Naive thymus-derived CD4-positive, alpha-beta T cell (primary cell): ENCODE results near the gene YWHAQ. TPM values are rescaled to one million over a fixed set of nuclear protein-coding genes. Genes with fewer than 3 reads are reported as not detected.
A peak's percentile ranks its signal among the peaks of the same experiment; 100 is the strongest.

Source experiments
- ATAC-seq: fragments of 150-1000 bp; cut with Tn5 transposase; 2 replicates; pipeline ENCODE4 v1.10.0; 2021; ENCODE audit warnings: mild to moderate bottlenecking, moderate library complexity
- CTCF ChIA-PET: fragments of 350-600 bp; sonication (Branson Sonifier 250); formaldehyde crosslinking; loops from one replicate; lab custom pipeline; 2021; ENCODE audit warnings: antibody characterized with exemption; lab: Charles Lee
- POLR2A ChIA-PET: fragments of 350-600 bp; sonication (Branson Sonifier 250); formaldehyde crosslinking; loops from one replicate; lab custom pipeline; 2021; ENCODE audit warnings: antibody characterized with exemption, inconsistent platforms; lab: Charles Lee
- DNase-seq, 9 donors: peaks; one replicate each; pipeline versions ENCODE4 v3.0.0 to v3.0.0-alpha.2; 2020 to 2022; ENCODE audit warnings: mixed read lengths in 1 of 9
- H3K27ac ChIP-seq: one replicate; pipeline ENCODE4 v1.7.0; 2013; ENCODE audit warnings: mild to moderate bottlenecking, low read depth, low read length, moderate library complexity
- H3K27me3 ChIP-seq, 2 donors: one replicate each; pipeline ENCODE4 v1.7.0; 2013; ENCODE audit warnings: low read length in 2 of 2, mild to moderate bottlenecking in 2 of 2, moderate library complexity in 2 of 2; ENCODE audit not compliant: control insufficient read depth in 2 of 2, insufficient read depth in 2 of 2
- H3K36me3 ChIP-seq, 3 experiments: 1 replicate in 2 of 3; 2 replicates in 1 of 3; pipeline ENCODE4 v1.7.0; 2013; ENCODE audit warnings: low read length in 3 of 3, mild to moderate bottlenecking in 3 of 3, moderate library complexity in 1 of 3; ENCODE audit not compliant: insufficient read depth in 3 of 3, control insufficient read depth in 2 of 3
- H3K4me1 ChIP-seq, 2 donors: one replicate each; pipeline ENCODE4 v1.7.0; 2013; ENCODE audit warnings: low read length in 2 of 2, mild to moderate bottlenecking in 2 of 2, moderate library complexity in 1 of 2; ENCODE audit not compliant: control insufficient read depth in 2 of 2, insufficient read depth in 2 of 2
- H3K4me3 ChIP-seq: 2 replicates; pipeline ENCODE4 v1.7.0; 2013; ENCODE audit warnings: mild to moderate bottlenecking, low read length
- H3K9me3 ChIP-seq, 3 experiments: 1 replicate in 2 of 3; 2 replicates in 1 of 3; pipeline ENCODE4 v1.7.0; 2013; ENCODE audit warnings: low read length in 3 of 3; ENCODE audit not compliant: control insufficient read depth in 2 of 3
- H3K27ac Mint-ChIP-seq, 9 donors: one replicate each; pipeline ENCODE4 v1.8.0; 2020 to 2022; ENCODE audit warnings: mixed read lengths in 9 of 9, mild to moderate bottlenecking in 8 of 9, moderate library complexity in 5 of 9, inconsistent platforms in 2 of 9
- H3K27me3 Mint-ChIP-seq, 5 donors: one replicate each; pipeline ENCODE4 v1.8.0; 2021 to 2022; ENCODE audit warnings: mixed read lengths in 5 of 5, mild to moderate bottlenecking in 1 of 5
- H3K36me3 Mint-ChIP-seq, 5 donors: one replicate each; pipeline ENCODE4 v1.8.0; 2020 to 2022; ENCODE audit warnings: mixed read lengths in 5 of 5, mild to moderate bottlenecking in 3 of 5, inconsistent platforms in 1 of 5
- H3K4me1 Mint-ChIP-seq, 7 donors: one replicate each; pipeline ENCODE4 v1.8.0; 2020 to 2022; ENCODE audit warnings: mixed read lengths in 7 of 7, mild to moderate bottlenecking in 3 of 7, inconsistent platforms in 1 of 7
- H3K4me3 Mint-ChIP-seq, 10 donors: one replicate each; pipeline ENCODE4 v1.8.0; 2020 to 2022; ENCODE audit warnings: mild to moderate bottlenecking in 10 of 10, mixed read lengths in 10 of 10, moderate library complexity in 6 of 10, inconsistent platforms in 2 of 10
- H3K9me3 Mint-ChIP-seq, 11 donors: one replicate each; pipeline ENCODE4 v1.8.0; 2020 to 2022; ENCODE audit warnings: mixed read lengths in 11 of 11, mild to moderate bottlenecking in 4 of 11, inconsistent platforms in 1 of 11, moderate library complexity in 1 of 11
- intact Hi-C, 2 donors: fragments of 100-400 bp; cut with micrococcal nuclease; formaldehyde crosslinking; loops; one replicate each; pipeline ENCODE4 v1.15.1; 2023
- polyA plus RNA-seq, 2 donors: library from polyadenylated mRNA; unstranded; fragments of 300-500 nt; fragmentation: Illumina TruSeq; gene quantifications; one replicate each; pipeline ENCODE4 v1.2.3, GENCODE V29; 2021
- total RNA-seq, 6 experiments: library from RNA in 5 of 6; stranded (reverse) in 5 of 6; gene quantifications; 1 replicate in 5 of 6; 2 replicates in 1 of 6; pipeline ENCODE4 v1.2.3 and lab custom pipeline; 2021 to 2026

The YWHAQ gene
- total RNA-seq (100 to 1,000 TPM in 2 of 5 experiments, 10 to 100 TPM in 3; 67.3 to 189 (median 83.3) TPM), polyA plus RNA-seq (100 to 1,000 TPM; 118 to 185 TPM), total RNA-seq (lab: John Stamatoyannopoulos, UW) (87.9 reads per million, percentile 82 among the genes with 10 or more reads in this experiment)

GRCh38 chr2:9630736-9631552, at the start of gene YWHAQ:
TSS of gene YWHAQ (minus strand) at chr2:9630997. CDS start at chr2:9630452, 545 bp downstream.
- Histone ChIP-seq H3K4me1 (peaks cover 13 to 22% of the 10 kb centered on the region in 2 donors), H3K27me3 (no peaks in the 10 kb centered on the region), H3K4me3 (peak within 1 kb of the TSS; percentile 75), H3K9me3 (no peaks in the 10 kb centered on the region), H3K27ac (peak within 1 kb of the TSS; percentile 94), H3K36me3 (peaks cover 0 to 3% (median 0%) of the 10 kb centered on the region in 3 experiments)
- peak within 1 kb of the TSS; percentile 90 to 99 (median 96) for H3K4me3 Mint-ChIP-seq
- CTCF ChIA-PET: interaction anchor here (1.0 kb wide), 1 partner anchor 23 kb away, joined by 4 read pairs; no protein-coding TSS in a partner anchor
- H3K27me3 Mint-ChIP-seq: peaks cover 0 to 15% (median 0%) of the 10 kb centered on the region in 5 donors
- POLR2A ChIA-PET: interaction anchor here (0.6 to 2.5 kb wide), 14 partner anchors 12 to 671 kb away, joined by 3 to 21 read pairs (median 3); partner anchors contain the start of genes ADAM17, IAH1 and TAF1B
- H3K36me3 Mint-ChIP-seq: peaks cover 3 to 26% (median 14%) of the 10 kb centered on the region in 5 donors
- peaks cover 38 to 52% (median 51%) of the 10 kb centered on the region in 7 donors for H3K4me1 Mint-ChIP-seq
- intact Hi-C loops: loop anchor here (1.0 to 5.0 kb wide), 22 partner anchors 13 to 1524 kb away; partner anchors contain the start of genes ADAM17 (in 2 of the 2), CPSF3 (in 2 of the 2), IAH1 (in 2 of the 2) and ITGB1BP1 (in 2 of the 2)
- ATAC-seq (peak; percentile 95), DNase-seq (peak; percentile 92 to 98 (median 96))
- no peaks in the 10 kb centered on the region for H3K9me3 Mint-ChIP-seq
- H3K27ac Mint-ChIP-seq: peak within 1 kb of the TSS; percentile 78 to 97 (median 94)

DNA sequence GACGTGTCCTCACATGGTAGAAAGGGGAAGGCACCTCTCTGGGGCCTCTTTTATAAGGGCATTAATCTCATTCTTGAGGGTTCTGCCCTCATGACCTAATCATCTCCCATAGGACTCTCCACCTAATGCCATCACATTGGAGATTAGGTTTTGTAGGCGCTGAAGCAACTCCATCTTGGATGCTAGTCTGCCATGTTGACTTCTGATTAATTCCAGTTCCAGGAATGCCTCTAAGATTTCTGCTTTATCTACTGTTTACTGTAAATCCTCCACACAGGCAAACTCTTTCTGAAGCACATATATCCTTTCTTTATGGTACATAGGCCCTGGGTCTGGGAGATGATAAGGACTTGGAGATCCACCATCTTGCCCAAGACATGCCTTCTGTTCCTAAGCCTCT, 49.3 kb upstream of the YWHAQ start:
- peaks cover 0 to 13% (median 0%) of the 10 kb centered on the region in 11 donors for H3K9me3 Mint-ChIP-seq
- H3K4me3 Mint-ChIP-seq: no peak overlapping the region
- Histone ChIP-seq H3K9me3 (no peaks in the 10 kb centered on the region), H3K4me3 (no peak overlapping the region), H3K27ac (no peak overlapping the region), H3K27me3 (no peaks in the 10 kb centered on the region), H3K4me1 (peaks cover 0 to 12% of the 10 kb centered on the region in 2 donors), H3K36me3 (no peaks in the 10 kb centered on the region)
- no peak overlapping the region for H3K27ac Mint-ChIP-seq
- ChIA-PET CTCF (no interaction called here), POLR2A (no interaction called here)
- H3K4me1 Mint-ChIP-seq: peaks cover 0 to 17% (median 0%) of the 10 kb centered on the region in 7 donors
- intact Hi-C loops: no loop called here
- peaks cover 0 to 13% (median 0%) of the 10 kb centered on the region in 5 donors for H3K27me3 Mint-ChIP-seq
- no peak for ATAC-seq
- peaks cover 0 to 14% (median 0%) of the 10 kb centered on the region in 5 donors for H3K36me3 Mint-ChIP-seq
- DNase-seq: no peak

GRCh38 chr2:9679218-9679617, 48.4 kb upstream of the YWHAQ start:
- H3K4me3 ChIP-seq: no peak overlapping the region
- H3K27me3 ChIP-seq: no peaks in the 10 kb centered on the region
- no peak overlapping the region for H3K27ac ChIP-seq
- H3K9me3 ChIP-seq: no peaks in the 10 kb centered on the region
- no peak overlapping the region for H3K27ac Mint-ChIP-seq
- ChIA-PET CTCF (no interaction called here), POLR2A (no interaction called here)
- H3K36me3 ChIP-seq: no peaks in the 10 kb centered on the region
- no peak overlapping the region for H3K4me3 Mint-ChIP-seq
- peaks cover 0 to 17% (median 0%) of the 10 kb centered on the region in 7 donors for H3K4me1 Mint-ChIP-seq
- ATAC-seq: no peak
- H3K9me3 Mint-ChIP-seq: peaks cover 0 to 13% (median 0%) of the 10 kb centered on the region in 11 donors
- no peak for DNase-seq
- H3K4me1 ChIP-seq: peaks cover 0 to 12% of the 10 kb centered on the region in 2 donors
- intact Hi-C loops: no loop called here
- H3K36me3 Mint-ChIP-seq: peaks cover 0 to 14% (median 0%) of the 10 kb centered on the region in 5 donors
- H3K27me3 Mint-ChIP-seq: peaks cover 0 to 17% (median 0%) of the 10 kb centered on the region in 5 donors

DNA sequence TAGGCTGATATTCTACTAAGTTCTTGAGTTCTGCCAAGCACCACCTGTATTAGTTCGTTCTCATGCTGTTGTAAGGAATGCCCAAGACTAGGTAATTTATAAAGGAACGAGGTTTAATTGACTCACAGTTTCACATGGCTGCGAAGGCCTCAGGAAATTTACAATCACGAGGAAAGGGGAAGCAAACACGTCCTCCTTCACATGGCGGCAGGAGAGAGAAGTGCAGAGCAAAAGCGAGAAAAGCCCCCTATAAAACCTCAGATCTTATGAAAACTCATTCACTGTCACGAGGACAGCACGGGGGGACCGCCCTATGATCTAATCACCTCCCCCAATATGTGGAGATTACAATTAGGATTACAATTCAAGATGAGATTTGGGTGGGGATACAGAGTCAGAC, 47.7 kb upstream of the YWHAQ start:
- H3K27me3 Mint-ChIP-seq: peaks cover 0 to 17% (median 0%) of the 10 kb centered on the region in 5 donors
- H3K27ac Mint-ChIP-seq: peak overlapping the region in 1 of 9 donors; percentile 55
- H3K4me1 Mint-ChIP-seq: peaks cover 0 to 17% (median 0%) of the 10 kb centered on the region in 7 donors
- H3K9me3 ChIP-seq: no peaks in the 10 kb centered on the region
- H3K27me3 ChIP-seq: no peaks in the 10 kb centered on the region
- DNase-seq (no peak), ATAC-seq (no peak)
- H3K36me3 Mint-ChIP-seq: peaks cover 0 to 14% (median 0%) of the 10 kb centered on the region in 5 donors
- POLR2A ChIA-PET: no interaction called here
- no peak overlapping the region for H3K27ac ChIP-seq
- no peak overlapping the region for H3K4me3 Mint-ChIP-seq
- H3K36me3 ChIP-seq: no peaks in the 10 kb centered on the region
- CTCF ChIA-PET: no interaction called here
- H3K4me3 ChIP-seq: no peak overlapping the region
- intact Hi-C loops: no loop called here
- peaks cover 0 to 13% (median 0%) of the 10 kb centered on the region in 11 donors for H3K9me3 Mint-ChIP-seq
- peaks cover 0 to 12% of the 10 kb centered on the region in 2 donors for H3K4me1 ChIP-seq

DNA sequence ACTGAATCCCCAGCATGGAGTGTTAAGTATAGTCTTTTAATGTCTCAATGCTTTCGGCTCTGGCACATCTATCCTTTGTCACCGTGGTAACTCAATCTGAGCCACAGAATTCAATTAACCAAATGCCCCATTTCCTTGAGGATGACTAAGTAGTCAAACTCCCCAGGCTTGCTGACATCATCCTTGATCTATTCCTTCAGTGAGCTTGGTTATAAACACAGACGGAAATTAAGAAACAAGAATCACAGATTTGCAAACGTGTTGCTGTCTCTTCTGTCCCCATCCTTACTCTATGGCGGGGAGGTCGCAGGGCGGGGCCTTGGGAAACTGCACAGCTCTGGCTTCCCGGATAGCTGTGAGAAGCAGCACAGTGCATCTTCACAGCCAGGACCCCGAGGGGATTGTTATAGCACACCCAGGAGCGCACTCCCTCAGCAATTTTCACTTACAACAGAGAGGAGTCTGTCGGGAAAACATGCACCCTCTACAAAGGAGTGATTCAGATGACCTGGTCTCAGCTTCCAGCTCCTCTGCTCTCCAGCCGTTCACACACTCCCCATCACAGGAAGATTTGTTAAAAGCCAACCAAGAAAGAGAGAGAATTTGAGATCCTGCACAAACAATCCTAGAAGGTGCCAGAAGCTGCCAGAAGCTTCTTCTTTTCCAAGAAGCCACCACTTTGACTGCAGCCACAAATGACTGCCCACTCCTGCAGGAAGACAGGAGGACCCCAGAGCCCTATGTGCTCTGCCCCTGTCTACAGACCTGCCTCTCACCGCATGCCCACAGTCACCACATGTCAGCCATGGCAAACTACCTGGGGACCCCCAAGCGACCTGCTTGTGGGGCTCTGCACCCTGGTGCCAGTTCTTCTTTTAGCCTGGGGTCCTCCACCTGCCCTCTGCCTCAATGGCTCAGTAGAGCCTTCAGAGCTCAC, 44.9 kb upstream of the YWHAQ start:
- intact Hi-C loops: no loop called here
- H3K9me3 ChIP-seq: no peaks in the 10 kb centered on the region
- Mint-ChIP-seq H3K36me3 (peaks cover 0 to 8% (median 0%) of the 10 kb centered on the region in 5 donors), H3K4me3 (no peak overlapping the region), H3K27me3 (peaks cover 0 to 17% (median 0%) of the 10 kb centered on the region in 5 donors), H3K9me3 (peaks cover 0 to 11% (median 0%) of the 10 kb centered on the region in 11 donors), H3K4me1 (peaks cover 0 to 7% (median 0%) of the 10 kb centered on the region in 7 donors), H3K27ac (no peak overlapping the region)
- H3K27ac ChIP-seq: no peak overlapping the region
- DNase-seq (no peak), ATAC-seq (no peak)
- H3K4me1 ChIP-seq: peaks cover 0 to 4% of the 10 kb centered on the region in 2 donors
- ChIA-PET POLR2A (interaction anchor here (0.5 kb wide), 1 partner anchor 113 kb away, joined by 3 read pairs; no protein-coding TSS in a partner anchor), CTCF (no interaction called here)
- H3K36me3 ChIP-seq: no peaks in the 10 kb centered on the region
- H3K4me3 ChIP-seq: no peak overlapping the region
- no peaks in the 10 kb centered on the region for H3K27me3 ChIP-seq
